Type B pancreatic cell (in vitro differentiated cells): Measurements from ENCODE around the gene SLCO2B1. TPM values are rescaled to one million over a fixed set of nuclear protein-coding genes. Genes with fewer than 3 reads are reported as not detected.

ENCODE experiments used
- DNase-seq: peaks from one replicate; pipeline ENCODE4 v3.0.0; 2021; ENCODE audit warnings: mixed read lengths; ENCODE audit not compliant: unreplicated experiment; ENCODE audit errors: extremely low spot score
- H3K27ac Mint-ChIP-seq: 2 replicates; pipeline ENCODE4 v1.8.0; 2021; ENCODE audit warnings: mild to moderate bottlenecking, mixed read lengths
- H3K27me3 Mint-ChIP-seq: 2 replicates; pipeline ENCODE4 v1.8.0; 2021; ENCODE audit warnings: mixed read lengths
- H3K36me3 Mint-ChIP-seq: 2 replicates; pipeline ENCODE4 v1.8.0; 2021; ENCODE audit warnings: mixed read lengths
- H3K4me1 Mint-ChIP-seq: one replicate; pipeline ENCODE4 v1.8.0; 2021; ENCODE audit warnings: mixed read lengths; ENCODE audit not compliant: unreplicated experiment
- H3K4me3 Mint-ChIP-seq: 2 replicates; pipeline ENCODE4 v1.8.0; 2021; ENCODE audit warnings: mild to moderate bottlenecking, mixed read lengths
- H3K9me3 Mint-ChIP-seq: 2 replicates; pipeline ENCODE4 v1.8.0; 2021; ENCODE audit warnings: mixed read lengths
- CTCF ChIP-seq: fragments of 200-600 bp; sonication (generic); conservative IDR thresholded peaks from 2 replicates; pipeline ENCODE4 v1.5.0; 2021; ENCODE audit warnings: antibody characterized with exemption, mild to moderate bottlenecking
- total RNA-seq: library from RNA; stranded (reverse); gene quantifications from 2 replicates; pipeline ENCODE4 v1.2.1, GENCODE V29; 2021; ENCODE audit warnings: low replicate concordance

The SLCO2B1 gene
- total RNA-seq, 1 donor from 2014 or later = 5.6 TPM

GRCh38 chr11:75193271-75193670, 42.4 kb downstream of the SLCO2B1 start:
- no peak for TF ChIP-seq CTCF
- Mint-ChIP-seq H3K27me3 (peaks cover 3% of the 10 kb centered on the region), H3K4me1 (peaks cover 5% of the 10 kb centered on the region), H3K36me3 (no peaks in the 10 kb centered on the region), H3K4me3 (no peak overlapping the region), H3K27ac (no peak overlapping the region), H3K9me3 (no peaks in the 10 kb centered on the region)
- DNase-seq = no peak

DNA sequence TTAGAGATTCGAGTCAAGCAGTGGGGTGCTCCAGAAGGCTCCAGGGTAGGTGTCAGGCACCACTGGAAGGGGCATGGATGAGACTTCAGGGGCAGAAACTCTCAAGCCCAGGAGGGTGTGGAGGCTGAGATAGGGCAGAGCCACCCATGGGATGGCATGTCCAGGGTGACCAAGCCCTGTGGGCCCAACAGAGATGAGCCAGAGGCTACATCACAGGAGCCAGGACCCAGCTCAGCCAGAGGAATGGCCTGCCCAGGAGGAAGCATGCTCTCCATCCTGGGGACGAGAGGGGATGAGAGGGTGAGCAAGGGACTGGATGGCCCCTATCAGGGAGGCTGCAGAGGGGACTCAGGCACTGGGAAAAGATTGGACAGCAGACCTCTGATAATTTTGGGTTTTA, 42.8 kb downstream of the SLCO2B1 start:
- Mint-ChIP-seq H3K36me3 (no peaks in the 10 kb centered on the region), H3K9me3 (no peaks in the 10 kb centered on the region), H3K4me1 (peaks cover 5% of the 10 kb centered on the region), H3K4me3 (no peak overlapping the region), H3K27me3 (peaks cover 3% of the 10 kb centered on the region), H3K27ac (no peak overlapping the region)
- TF ChIP-seq CTCF = no peak
- no peak for DNase-seq

DNA sequence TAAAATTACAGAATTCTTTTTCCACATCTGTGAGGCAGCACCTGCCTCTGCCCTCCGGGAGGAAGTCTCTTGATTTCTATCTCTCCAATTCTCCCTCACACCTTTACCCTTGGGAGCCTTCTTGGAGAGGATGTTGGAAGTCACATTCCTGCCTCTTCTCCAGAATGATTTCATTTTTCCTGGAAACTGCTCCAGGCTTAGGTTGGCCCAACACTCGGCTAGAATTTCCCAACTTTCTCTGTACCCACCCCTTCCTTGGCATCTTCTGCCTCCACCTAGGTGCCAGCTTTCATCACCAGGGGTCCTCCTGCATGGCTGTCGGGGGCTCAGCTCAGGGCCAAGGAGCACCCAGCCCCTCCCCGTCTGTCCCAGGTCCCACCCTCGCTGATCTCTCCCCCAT, 43.2 kb downstream of the SLCO2B1 start:
- peaks cover 3% of the 10 kb centered on the region for H3K27me3 Mint-ChIP-seq
- DNase-seq = no peak
- no peaks in the 10 kb centered on the region for H3K36me3 Mint-ChIP-seq
- H3K9me3 Mint-ChIP-seq = no peaks in the 10 kb centered on the region
- no peak overlapping the region for H3K4me3 Mint-ChIP-seq
- no peak for TF ChIP-seq CTCF
- H3K4me1 Mint-ChIP-seq = peaks cover 5% of the 10 kb centered on the region
- no peak overlapping the region for H3K27ac Mint-ChIP-seq

DNA sequence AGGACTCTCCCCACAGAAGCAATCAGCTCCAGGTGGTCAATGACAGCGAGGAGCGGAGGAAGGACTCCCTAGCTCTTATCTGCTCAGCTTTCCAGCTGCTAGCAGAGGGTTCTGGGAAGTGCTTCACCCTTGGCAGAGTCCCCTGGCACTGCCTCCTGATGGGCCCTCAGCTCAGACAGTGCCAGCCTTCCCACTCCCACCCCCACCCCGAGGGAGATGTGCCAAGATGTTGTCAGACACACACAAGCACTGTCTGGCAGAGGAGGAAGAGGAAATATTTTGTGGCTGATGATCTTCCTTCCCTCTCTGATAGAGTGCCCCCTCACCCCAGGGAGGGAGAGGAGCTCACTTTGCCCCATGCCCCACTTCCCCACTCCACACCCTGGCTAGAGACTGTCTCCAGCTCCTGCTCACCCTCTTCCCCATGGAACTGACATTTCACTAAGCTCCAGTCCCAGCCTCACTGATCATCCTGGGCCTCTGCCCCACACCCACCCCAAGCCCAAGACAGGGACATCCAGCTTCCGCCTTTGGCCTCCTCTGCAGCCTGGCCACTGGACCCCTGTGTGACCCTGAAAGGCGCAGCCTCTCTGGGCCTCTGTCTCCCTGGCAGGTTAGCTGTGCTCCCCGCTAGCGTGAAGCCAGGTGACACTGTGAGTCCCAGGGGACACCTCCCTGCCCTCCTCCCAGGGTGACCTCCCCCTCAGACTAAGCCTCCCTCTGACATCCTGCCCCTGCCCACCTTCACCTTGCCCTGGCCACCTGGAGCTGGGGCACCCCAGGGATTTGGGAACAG, 44.5 kb downstream of the SLCO2B1 start:
- peaks cover 3% of the 10 kb centered on the region for H3K27me3 Mint-ChIP-seq
- TF ChIP-seq CTCF = no peak

DNA sequence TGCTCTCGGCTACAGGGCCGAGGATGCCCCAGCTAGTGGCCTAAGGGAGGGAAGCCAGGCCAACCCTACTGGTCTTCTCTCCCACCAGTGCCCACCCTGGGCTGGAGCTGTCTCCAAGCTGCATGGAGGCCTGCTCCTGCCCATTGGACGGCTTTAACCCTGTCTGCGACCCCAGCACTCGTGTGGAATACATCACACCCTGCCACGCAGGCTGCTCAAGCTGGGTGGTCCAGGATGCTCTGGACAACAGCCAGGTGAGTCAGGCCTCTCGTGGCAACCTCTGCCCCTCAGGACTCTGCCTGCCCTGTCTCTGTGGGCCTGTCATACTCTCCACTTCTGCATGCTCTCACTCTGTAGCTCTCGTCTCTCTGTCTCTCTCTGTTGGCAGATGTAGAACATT, 45.5 kb downstream of the SLCO2B1 start:
- no peak overlapping the region for H3K4me3 Mint-ChIP-seq
- H3K36me3 Mint-ChIP-seq = no peaks in the 10 kb centered on the region
- TF ChIP-seq CTCF = no peak
- no peak for DNase-seq
- no peaks in the 10 kb centered on the region for H3K9me3 Mint-ChIP-seq
- H3K4me1 Mint-ChIP-seq = peaks cover 5% of the 10 kb centered on the region
- no peak overlapping the region for H3K27ac Mint-ChIP-seq
- peaks cover 3% of the 10 kb centered on the region for H3K27me3 Mint-ChIP-seq

More for the DNA sequence above, 44.5 kb downstream of the SLCO2B1 start:
- Mint-ChIP-seq H3K4me3 (no peak overlapping the region), H3K4me1 (peaks cover 5% of the 10 kb centered on the region), H3K36me3 (no peaks in the 10 kb centered on the region), H3K9me3 (no peaks in the 10 kb centered on the region), H3K27ac (no peak overlapping the region)
- no peak for DNase-seq
